GM15510 (cell line): ENCODE results near the gene FOXP1.

Experiments used
- POLR2A ChIP-seq: IDR thresholded peaks from 3 replicates; pipeline ENCODE4 v1.6.1; 2011; ENCODE audit warnings: borderline replicate concordance; ENCODE audit not compliant: insufficient read length; ENCODE audit errors: extremely low read depth

Gene FOXP1

GRCh38 chr3:71419369-71419768 is 164.2 kb downstream of the FOXP1 start:
- no peak for TF ChIP-seq POLR2A

- TF ChIP-seq POLR2A: no peak
Measured at GRCh38 chr3:71417791-71418190, 165.7 kb downstream of the FOXP1 start.

- TF ChIP-seq POLR2A: no peak
Measured at GRCh38 chr3:71416876-71417275, 166.7 kb downstream of the FOXP1 start.

GRCh38 chr3:71415681-71416122 is 167.8 kb downstream of the FOXP1 start:
- TF ChIP-seq POLR2A: no peak

GRCh38 chr3:71414189-71414927 is 169.2 kb downstream of the FOXP1 start:
- no peak for TF ChIP-seq POLR2A

- no peak for TF ChIP-seq POLR2A
Measured at GRCh38 chr3:71413572-71413971, 170.0 kb downstream of the FOXP1 start.

- no peak for TF ChIP-seq POLR2A
Measured at GRCh38 chr3:71409352-71409751, 174.2 kb downstream of the FOXP1 start.

GRCh38 chr3:71408903-71409302 is 174.6 kb downstream of the FOXP1 start:
- TF ChIP-seq POLR2A: no peak

GRCh38 chr3:71407823-71408222 is 175.7 kb downstream of the FOXP1 start:
- TF ChIP-seq POLR2A: no peak

- TF ChIP-seq POLR2A: no peak
Measured at GRCh38 chr3:71406972-71407810, 176.3 kb downstream of the FOXP1 start.

GRCh38 chr3:71402911-71403310 is 180.6 kb downstream of the FOXP1 start:
- TF ChIP-seq POLR2A: no peak

- no peak for TF ChIP-seq POLR2A
Measured at GRCh38 chr3:71402280-71402679, 181.2 kb downstream of the FOXP1 start.

- TF ChIP-seq POLR2A: no peak
Measured at GRCh38 chr3:71401695-71402231, 181.8 kb downstream of the FOXP1 start.

GRCh38 chr3:71400986-71401451 is 182.5 kb downstream of the FOXP1 start:
- no peak for TF ChIP-seq POLR2A

GRCh38 chr3:71399478-71399877 is 184.1 kb downstream of the FOXP1 start:
- TF ChIP-seq POLR2A: no peak

GRCh38 chr3:71398157-71398836 is 185.2 kb downstream of the FOXP1 start:
- TF ChIP-seq POLR2A: no peak

GRCh38 chr3:71397726-71398125 is 185.8 kb downstream of the FOXP1 start:
- no peak for TF ChIP-seq POLR2A
